Central memory CD4-positive, alpha-beta T cell (primary cell): ENCODE results near the gene BCKDHA.
"Not testable (repeated sequence)": the region's sequence is repeated elsewhere in the genome, so short reads cannot be mapped to it uniquely, and the experiment has no call there.

ENCODE experiments used
- DNase-seq: peaks from one replicate; pipeline ENCODE4 v3.0.0; 2022

The BCKDHA gene

DNA sequence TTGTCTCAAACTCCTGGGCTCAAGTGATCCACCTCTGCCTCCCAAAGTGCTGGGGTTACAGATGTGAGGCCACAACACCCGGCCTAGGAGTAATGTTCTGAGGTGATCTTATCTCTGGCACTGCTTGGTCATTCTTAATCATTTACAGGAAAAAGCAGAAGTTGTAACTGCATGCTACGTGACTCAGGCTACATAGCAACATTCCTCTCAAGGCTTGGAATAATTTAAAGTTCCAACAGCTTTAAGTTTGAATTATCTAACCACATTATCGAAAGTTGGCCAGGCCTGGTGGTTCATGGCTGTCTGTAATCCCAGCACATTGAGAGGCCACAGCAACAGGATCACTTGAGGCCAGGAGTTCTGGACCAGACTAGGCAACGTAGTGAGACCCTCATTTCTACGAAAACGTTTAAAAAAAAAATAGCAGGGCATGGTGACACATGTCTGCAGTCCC lies 29.7 kb upstream of the BCKDHA start:
- no peak for DNase-seq

DNA sequence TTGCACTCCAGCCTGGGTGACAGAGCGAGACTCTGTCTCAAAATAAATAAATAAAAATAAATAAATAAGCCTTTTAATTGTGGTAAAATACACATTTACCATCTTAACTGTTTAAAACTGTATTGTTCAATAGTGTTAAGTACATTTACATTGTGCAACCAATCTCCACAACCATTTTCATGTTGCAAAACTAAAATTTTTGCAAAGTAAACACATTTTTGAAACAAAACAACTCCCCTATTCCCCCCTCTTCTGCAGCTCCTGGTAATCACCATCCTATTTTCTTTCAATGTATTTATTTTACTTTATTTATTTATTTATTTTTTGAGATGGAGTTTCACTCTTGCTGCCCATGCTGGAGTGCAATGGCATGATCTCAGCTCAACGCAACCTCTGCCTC lies 27.8 kb upstream of the BCKDHA start:
- DNase-seq = no peak

DNA sequence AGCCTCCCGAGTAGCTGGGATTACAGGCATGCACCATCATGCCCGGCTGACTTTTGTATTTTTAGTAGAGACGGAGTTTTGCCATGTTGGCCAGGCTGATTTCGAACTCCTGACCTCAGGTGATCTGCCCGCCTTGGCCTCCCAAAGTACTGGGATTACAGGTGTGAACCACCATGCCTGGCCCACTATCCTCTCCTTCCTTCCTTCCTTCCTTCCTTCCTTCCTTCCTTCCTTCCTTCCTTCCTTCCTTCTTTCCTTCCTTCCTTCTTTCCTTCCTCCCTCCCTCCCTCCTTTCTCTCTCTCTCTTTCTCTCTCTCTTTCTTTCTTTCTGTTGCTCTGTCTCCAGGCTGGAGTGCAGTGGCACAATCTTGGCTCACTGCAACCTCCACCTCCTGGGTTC lies 26.5 kb upstream of the BCKDHA start:
- DNase-seq = not testable (repeated sequence)

DNA sequence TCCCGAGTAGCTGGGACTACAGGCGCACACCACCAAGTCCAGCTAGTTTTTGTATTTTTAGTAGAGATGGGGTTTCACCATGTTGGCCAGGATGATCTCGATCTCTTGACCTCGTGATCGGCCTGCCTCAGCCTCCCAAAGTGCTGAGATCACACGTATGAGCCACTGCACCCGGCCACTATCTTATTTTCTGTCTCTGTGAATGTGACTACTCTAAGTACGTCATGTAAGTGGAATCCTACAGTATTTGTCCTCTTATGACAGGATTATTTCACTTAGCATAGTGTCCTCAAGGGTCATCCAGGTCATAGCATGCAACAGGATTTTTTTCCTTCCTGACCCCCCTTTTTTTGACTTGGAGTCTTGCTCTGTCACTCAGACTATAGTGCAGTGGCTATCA lies 26.1 kb upstream of the BCKDHA start:
- no peak for DNase-seq

DNA sequence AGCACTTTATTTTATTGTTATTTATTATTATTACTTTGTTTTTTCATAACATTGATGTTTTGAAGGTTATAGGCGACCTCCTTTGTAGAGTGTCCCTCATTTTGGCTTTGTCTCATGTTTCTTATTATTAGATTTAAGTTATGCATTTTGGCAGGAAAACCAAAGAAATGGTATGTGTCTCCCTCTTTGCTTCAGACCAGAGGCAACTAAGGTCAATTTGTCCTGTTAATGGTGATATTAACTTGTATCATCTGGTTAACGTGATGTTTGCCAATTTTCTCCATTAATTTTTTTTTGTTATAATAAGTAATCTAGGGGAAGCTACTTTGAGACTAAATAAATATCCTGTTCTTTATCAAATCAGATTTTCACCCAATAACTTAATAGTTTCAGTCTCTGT lies 25.1 kb upstream of the BCKDHA start:
- no peak for DNase-seq

DNA sequence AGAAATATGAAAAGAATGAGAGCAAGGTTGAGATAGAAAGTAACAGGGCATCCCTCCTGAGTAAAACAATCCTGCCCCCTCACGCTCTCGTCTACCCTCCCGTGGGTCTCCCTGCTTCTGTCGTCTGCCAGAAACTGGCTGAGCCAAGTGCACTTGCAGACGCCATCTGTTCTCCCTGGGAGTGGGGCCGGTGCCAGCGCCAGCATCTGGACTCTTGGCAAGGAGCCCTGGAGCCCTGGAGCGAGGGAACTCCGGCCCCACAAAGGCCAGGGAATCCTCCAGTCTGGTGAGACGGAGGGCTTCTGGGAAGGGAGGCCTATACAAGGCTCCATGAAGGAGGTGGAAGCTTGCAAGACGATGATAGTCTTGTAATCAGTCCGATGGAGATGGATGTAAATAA lies 23.6 kb upstream of the BCKDHA start:
- no peak for DNase-seq

DNA sequence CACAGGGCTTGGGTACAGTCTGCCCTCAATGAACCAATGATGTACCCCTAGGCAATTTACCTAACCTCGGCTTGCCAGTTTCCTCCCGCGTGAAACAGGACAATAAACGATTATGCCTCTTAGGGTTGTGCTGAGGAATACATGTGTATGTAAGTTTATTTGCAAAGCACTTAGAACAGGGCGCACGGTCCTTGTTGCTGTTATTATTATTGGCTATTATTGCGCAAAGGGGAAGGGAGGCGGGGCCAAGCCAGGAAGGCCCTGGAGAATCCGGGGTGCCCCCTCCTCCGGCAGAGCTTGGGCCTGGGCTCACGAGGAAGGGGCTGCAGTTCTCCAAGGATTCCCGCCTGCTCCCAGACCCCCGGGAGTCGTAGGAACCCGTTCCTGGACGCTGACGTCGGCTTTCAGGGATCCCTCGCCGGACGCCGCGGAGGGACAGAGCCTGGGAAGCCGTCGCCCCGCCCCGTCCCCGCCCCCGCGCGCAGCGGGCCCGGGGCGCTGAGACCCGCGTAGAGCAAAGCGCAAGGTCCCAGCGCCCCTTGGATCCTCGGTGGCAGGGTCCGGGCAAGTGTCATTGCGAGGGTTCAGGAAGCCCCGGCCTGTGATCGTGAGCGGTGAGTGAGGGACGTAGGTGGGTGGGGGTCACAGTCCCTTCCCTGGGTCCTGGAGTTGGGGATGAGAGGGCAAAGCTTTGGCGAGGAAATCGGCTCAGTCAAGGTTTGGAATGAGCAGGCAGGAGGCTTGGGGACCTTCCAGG lies 21.2 kb upstream of the BCKDHA start, which contains the start of gene TMEM91:
Gene TMEM91, plus strand, starts transcription at position 293 of the 757 bp plus-strand sequence. CDS start 1,777 bp downstream, outside the sequence.
- no peak for DNase-seq

DNA sequence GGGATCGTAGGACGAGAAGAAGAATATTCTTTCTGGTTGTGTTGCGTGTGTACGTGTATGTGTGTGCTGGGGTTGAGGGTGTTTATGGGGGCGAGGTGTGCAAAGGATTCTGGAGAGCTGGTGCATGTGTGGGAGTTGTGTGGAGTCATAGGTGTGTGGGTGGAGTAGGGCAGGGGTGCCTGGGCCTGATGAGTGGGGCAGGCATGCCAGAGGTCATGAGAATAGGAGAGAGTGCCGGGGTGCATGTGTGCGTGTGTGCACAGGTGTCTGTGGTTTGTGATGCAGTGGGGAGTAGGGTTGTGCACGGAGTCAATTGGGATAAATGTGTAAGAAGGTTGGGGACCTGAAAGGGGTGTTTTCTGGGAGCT lies 20.6 kb upstream of the BCKDHA start:
- DNase-seq = no peak

DNA sequence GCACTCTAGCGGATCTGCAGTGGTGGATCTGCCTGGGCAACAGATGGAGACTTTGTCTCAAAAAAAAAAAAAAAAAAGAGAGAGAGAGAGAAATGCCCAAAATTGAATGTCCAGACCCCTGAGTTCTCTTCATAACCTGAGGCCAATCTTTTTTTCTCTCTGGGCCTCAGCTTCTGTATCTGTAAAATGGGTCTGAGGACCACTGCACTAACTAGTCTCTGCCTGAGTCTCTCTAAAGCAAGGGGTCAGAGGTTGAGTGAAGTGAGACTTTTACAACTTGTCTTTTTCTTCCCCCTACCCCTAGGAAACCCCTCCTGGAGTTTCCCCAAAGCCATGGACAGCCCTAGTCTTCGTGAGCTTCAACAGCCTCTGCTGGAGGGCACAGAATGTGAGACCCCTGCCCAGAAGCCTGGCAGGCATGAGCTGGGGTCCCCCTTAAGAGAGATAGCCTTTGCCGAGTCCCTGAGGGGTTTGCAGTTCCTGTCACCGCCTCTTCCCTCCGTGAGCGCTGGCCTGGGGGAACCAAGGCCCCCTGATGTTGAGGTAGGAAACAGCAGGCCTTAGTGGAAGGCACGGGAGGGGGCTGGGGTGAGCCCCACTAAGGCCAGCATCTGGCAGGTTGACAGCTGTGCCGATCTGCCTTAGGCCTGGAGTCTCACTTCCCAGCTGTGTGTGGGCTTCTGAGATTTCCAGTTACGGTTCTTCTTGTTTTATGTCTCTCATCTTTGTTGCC lies 19.5 kb upstream of the BCKDHA start:
- no peak for DNase-seq

DNA sequence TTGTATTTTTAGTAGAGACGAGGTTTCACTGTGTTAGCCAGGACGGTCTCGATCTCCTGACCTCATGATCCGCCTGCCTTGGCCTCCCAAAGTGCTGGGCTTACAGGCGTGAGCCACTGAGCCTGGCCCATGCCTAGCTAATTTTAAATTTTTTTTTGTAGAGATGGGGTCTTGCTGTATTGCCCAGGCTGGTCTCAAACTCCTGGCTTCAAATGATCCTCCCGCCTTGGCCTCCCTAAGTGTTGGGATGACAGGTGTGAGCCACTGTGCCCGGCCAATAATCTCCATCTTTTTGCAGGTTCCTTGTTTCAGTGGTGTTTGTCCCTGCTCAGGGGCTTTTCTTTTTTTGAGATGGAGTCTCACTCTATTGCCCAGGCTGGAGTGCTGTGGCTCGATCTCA lies 16.1 kb upstream of the BCKDHA start:
- DNase-seq = not testable (repeated sequence)

DNA sequence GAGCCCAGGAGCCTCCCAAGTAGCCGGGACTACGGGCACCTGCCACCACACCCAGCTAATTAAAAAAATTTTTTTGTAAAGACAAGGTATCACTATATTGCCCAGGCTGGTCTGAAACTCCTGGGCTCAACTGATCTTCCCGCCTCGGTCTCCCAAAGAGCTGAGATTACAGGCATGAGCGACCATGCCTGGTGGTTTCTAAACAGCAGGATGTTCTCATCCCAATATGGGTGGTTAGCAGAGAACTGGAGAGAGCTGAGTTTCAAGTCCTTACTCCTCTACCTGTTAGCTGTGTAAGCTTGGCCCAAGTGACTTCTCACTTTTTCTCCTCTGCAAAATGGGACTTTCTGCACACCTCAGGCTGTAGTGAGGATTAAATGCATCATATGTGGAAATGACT lies 13.3 kb upstream of the BCKDHA start:
- no peak for DNase-seq

DNA sequence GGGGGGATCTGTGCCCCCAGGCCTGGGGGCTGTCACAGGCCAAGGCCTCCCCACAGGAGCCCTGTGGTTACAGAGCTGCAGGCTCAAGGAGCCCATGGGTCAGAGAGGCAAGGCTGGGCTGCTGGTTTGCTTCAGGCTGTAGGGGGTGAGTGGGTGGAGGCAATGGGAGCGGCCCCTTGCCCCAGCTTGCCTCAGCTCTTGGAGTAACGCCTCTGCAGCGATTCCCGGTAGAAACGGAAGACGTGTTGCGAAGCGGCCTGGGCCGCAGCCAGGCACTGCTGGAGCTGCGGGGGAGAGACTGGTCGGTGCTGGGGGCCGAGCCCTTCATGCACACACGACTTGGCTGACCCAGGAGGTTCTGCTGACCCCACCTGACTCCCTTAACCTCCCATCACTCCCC lies 11.2 kb upstream of the BCKDHA start:
- no peak for DNase-seq

DNA sequence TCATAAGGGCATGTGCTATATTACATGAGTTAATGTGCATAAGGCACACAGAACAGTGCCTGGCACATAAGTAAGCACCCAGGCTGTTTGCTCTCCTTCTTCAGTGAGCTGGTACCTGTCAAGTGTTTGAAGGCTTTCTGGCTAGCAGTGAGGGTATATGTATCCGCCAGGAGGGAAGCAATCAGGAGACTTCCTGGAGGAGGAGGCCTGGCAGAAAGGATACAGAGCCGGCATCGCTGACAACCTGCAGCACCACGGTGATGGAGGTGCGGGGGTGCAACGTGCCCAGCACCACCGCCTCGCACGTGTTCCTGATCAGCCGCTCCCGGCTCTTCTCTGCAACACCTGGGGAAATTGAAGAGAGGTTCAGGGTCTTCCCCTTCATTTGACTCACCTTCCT lies 6.0 kb upstream of the BCKDHA start:
- no peak for DNase-seq

DNA sequence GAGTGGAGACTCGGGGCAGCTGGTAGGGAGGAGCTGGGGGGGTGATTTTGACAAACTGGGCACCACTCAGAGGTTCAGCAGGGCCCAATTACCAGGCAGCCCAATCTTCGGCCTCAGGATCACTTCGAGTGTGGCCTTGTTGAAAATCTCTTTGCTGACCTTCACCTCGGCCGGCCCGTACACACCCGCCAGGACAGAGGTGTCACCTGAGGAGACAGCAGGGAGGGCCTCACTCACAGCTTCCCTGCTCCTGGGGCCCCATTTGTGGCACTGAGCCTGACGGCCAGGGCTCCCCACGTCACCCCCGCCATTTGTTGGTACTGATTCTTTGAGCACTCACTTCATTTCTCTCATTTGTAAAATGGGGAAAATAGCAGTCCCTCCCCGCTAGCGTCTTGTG lies 4.8 kb upstream of the BCKDHA start:
- DNase-seq = no peak

DNA sequence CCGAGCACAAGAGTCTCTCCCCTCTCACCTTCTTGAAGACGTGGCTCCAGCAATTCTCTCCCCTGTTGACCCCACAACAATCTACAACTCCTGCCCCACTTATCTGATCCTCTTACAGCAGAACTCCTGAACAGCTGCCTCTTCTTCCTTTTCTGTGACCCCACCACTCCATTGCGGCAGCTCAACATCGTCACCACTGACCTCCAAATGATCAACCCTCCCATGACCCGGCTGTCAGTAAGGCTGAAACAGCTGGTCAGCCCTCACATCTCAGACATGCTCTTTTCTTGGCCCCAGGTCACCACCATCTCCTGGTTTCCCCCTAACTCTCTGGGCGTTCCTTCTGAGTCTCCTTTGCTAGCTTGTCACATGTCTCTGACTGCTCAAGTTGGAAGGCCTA lies 2.3 kb upstream of the BCKDHA start:
- DNase-seq = no peak

DNA sequence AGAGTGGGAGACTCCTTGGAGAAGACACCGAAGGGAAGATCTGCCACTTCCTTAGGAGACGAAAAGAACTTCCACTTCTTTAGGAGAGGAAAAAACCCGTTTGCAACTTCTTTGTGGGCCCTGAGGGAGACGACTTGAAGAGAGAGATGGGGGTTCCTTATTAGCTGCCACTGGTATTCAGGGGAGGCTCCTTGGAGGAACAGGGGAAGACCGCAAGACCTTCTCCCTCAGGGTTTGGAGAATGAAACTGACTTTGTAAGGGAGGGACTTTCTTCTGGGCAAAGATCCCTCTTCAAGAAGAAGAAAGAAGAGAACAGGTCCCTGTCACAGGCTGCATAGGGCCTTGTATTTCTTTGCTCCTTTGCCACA lies 416 bp downstream of the BCKDHA start:
- no peak for DNase-seq

DNA sequence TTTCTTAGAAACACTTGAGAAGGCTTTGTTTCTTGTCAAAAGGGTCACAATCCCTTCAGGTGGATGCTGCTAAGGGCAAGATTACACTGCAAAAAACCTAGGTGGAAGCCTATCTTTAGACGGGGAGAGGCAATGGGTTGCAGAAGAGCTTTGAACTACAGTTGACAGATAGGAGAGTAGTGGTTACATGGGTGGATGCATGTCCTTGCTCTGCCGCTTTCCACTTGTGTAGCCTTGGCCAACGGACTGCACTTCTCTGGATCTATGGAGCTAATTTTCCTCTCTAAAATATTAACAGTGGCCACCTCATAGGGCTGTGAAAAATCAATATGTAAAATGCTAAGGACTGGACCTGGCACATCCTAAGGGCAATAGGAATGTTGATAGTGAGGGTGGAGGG lies 980 bp downstream of the BCKDHA start:
- no peak for DNase-seq

DNA sequence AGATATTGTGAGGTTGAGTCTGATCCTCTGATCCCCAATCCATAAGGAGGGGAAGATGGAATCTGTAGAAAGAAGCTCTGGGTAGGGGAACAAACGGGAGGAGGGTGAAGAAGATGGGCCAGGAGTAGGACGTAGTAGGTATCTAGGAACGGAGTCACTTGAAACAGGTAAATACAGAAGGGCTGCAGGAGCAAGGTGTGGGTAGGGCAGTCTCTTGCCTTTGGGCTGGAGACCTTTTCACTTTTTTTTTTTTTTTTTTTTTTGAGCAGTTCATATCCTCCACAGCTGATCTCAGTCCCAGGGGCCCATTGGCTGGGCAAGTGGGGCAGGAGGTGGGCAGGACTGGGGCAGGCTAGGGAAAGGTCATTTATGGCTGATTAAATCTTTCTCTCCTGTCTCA lies 1.5 kb downstream of the BCKDHA start:
- DNase-seq = no peak

DNA sequence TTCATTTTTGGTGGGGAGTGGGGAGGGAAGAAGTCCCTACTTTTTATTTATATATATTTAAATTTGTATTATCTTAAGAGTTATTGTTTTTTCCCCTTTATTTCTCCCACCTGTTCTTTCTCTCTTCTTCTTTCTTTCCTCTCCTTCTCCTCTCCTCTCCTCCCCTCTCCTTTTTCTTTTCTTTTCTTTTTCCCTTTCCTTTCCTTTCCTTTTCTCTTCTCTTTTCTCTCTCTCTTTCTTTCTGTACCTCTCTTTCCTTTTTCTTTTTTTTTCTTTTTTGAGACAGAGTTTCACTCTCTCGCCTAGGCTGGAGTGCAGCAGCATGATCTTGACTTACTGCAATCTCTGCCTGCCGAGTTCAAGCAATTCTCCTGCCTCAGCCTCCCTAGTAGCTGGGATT lies 1.9 kb downstream of the BCKDHA start:
- no peak for DNase-seq

DNA sequence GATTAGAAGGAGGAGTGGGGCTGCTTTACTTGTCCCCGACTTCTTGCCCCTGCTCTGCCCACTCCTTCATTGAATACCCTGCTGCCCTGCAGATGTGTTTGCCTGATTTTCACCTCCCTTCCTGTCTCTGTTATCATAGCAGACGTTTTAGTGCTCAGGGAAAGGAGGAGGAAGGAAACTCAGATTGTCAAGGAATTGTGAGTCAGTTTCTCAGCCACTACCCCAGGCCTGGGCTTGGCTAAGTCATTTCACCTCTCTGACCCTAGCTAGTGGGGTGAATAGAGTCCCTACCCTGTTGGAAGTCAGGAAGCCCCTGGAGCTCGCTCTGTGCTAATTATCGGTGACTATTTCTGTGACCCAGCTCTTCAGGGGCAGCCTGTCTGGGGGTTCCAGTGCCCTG lies 3.9 kb downstream of the BCKDHA start:
- DNase-seq = no peak

DNA sequence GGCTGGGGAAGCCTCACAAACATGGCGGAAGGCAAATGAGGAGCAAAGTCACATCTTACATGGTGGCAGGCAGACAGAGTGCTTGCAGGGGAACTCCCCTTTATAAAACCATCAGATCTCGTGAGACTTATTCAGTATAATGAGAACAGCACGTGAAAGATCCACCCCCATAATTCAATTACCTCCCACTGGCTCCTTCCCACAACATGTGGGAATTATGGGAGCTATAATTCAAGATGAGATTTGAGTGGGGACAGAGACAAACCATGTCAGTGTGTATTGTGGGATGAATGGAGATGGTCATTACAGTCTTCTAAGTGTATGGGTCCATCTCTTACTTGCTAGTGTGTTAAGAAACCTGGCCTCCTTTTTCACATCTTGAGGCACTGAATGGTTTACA lies 4.4 kb downstream of the BCKDHA start:
- DNase-seq = no peak

DNA sequence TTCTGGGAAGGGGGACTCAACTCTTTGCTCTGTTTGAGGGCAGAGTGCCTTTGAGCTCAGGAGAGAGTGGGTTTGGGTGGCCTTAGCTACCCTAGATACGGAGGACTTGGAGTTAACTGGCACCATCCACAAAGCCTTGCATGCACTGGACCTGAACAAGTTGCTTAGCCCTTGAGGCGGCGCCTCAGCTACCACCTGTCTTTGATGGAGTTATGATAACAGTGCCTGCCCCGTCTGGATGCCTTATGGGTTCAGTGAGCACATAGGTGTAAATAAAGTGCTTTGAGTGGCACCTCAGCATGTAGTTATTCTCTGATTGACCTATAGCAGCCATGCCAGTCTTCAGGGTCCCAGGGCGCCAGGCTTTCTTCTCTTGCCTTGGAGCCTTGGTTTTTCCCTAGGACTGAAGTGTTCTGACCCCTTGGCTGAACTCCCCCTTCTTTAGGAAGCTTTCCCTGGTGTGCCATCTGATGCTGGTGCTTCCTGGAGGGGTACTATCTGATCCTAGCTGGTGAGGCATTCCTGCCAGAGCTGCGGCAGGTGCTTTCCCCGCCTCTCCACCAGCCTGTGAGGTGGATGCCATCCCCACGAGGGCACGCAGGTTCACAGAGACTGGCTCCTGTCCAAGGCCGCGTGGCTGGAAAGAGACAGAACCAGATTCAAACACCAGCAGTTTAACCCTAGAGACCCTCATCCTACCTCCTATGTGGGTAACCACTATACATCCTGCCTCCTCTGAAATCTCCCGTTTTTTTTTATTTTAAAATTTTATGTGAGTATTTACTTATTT lies 5.8 kb downstream of the BCKDHA start:
- no peak for DNase-seq

DNA sequence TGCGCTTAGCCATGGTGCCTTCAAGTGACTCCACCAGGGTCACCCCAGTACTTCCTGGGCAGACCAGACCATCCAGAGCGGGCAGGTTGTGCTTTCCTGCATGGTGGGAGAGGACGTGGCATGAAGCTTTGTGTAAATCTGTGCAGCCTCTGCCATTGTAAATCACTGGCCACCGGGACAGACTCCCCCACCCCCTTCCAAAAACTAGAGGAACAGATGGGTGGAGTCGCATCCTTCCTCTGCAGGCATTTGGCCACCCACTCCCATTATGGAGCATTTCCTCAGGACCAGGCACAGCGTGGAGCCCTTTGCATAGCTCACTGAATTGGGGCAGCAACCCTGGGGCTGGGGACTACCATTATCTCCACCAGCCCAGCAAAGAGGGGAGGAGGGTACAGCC lies 8.2 kb downstream of the BCKDHA start:
- no peak for DNase-seq

DNA sequence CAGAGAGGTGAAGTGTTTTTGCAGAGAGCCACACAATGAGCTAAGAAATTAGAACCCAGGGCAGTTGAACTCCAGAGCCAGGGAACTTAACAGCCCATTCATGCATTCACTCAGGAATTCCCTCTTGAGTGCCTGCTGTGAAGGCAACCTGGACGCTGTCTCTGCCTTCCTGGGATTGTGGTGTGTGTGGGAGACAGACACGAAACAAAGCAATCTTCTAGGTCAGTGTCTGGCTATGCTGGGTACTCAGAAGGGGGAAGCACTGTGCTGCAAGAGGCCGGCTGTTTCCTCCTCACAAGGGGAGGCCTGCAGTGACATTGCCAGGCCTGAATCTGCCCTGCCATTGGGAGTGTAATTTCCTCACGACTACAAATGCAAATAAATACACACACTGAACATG lies 9.7 kb downstream of the BCKDHA start:
- DNase-seq = no peak
